A673 (cell line): Measurements from ENCODE around the gene CCDC24.

Experiments used
- CTCF ChIP-seq: fragments of 300-800, 200-600 bp; sonication (generic); conservative IDR thresholded peaks from 2 replicates; pipeline ENCODE4 v1.5.1; 2017; ENCODE audit warnings: low read depth, mild to moderate bottlenecking, antibody characterized with exemption, low read length, moderate library complexity, mixed read lengths
- EZH2 ChIP-seq: fragments of 200-600 bp; sonication (generic); IDR thresholded peaks from 2 replicates; pipeline ENCODE4 v1.6.1; 2017; ENCODE audit warnings: borderline replicate concordance, low read depth, mild to moderate bottlenecking, mixed read lengths, antibody characterized with exemption, low read length; ENCODE audit not compliant: poor library complexity, severe bottlenecking

- 0 out of 2 replicates have a peak, but pooled peaks have one; percentile 11 for TF ChIP-seq CTCF
- no peak for TF ChIP-seq EZH2
These were observed 864 bp upstream of the CCDC24 start for GRCh38 chr1:43990271-43991199.
